NB4 (cell line): ENCODE results near the gene NAMPT.

Source experiments
- CTCF ChIP-seq: IDR thresholded peaks from one replicate; pipeline ENCODE4 v1.5.1; 2012; ENCODE audit warnings: low read depth, low read length
- POLR2A ChIP-seq: IDR thresholded peaks from 2 replicates; pipeline ENCODE4 v1.6.1; 2011; ENCODE audit warnings: mild to moderate bottlenecking; ENCODE audit not compliant: insufficient read length; ENCODE audit errors: extremely low read depth

GRCh38 chr7:106254525-106255116, 30.2 kb downstream of the NAMPT start:
- TF ChIP-seq CTCF (no peak), POLR2A (no peak)
